Measurements from ENCODE around the gene SETD4. TPM values are rescaled to one million over a fixed set of nuclear protein-coding genes. Genes with fewer than 3 reads are reported as not detected.

Gene SETD4
- total and polyA plus RNA-seq, 2 of the 8 experiments (the other 6 are each of a cell fraction or from before 2014, with no cell fraction given) = 20.1 to 46.6 TPM

- 94% methylated on average over 11 of the region's 11 CpGs; no CpG with 5 or more reads in 1 of the 2 experiments for WGBS, 2 experiments (ENCODE audit: extremely low coverage in 1 of 2, insufficient coverage in 1 of 2, insufficient read length in 1 of 2, insufficient replicate concordance in 2 of 2, low coverage in 1 of 2, low lambda C conversion rate in 2 of 2, missing lambda C conversion rate in 1 of 2)
- no peak for FAIRE-seq
- no peak overlapping the region for H3K27ac ChIP-seq (ENCODE audit: low read depth, low read length)
- TF ChIP-seq JUND (IDR thresholded peaks at IDR 0.05; ENCODE audit: low read length) (no peak), USF2 (IDR thresholded peaks at IDR 0.05; ENCODE audit: low read length) (no peak), EGR1 (IDR thresholded peaks at IDR 0.05; ENCODE audit: borderline replicate concordance, low read depth, low read length) (no peak), KDM1A (IDR thresholded peaks at IDR 0.05; ENCODE audit: borderline replicate concordance, low read length) (no peak), CBX5 (IDR thresholded peaks at IDR 0.05; ENCODE audit: low read depth, low read length) (no peak), CBX8 (IDR thresholded peaks at IDR 0.05; ENCODE audit: borderline replicate concordance, low read depth, low read length) (no peak), CREB1 (IDR thresholded peaks at IDR 0.05) (no peak), MAX (IDR thresholded peaks at IDR 0.05) (no peak), CEBPB (IDR thresholded peaks at IDR 0.05; ENCODE audit: low read depth, low read length) (no peak), GABPA (IDR thresholded peaks at IDR 0.05; ENCODE audit: borderline replicate concordance, insufficient read depth, low read length) (no peak), CTBP2 (IDR thresholded peaks at IDR 0.05; ENCODE audit: borderline replicate concordance, insufficient read depth, insufficient read length, low read length) (no peak), ZNF274 (IDR thresholded peaks at IDR 0.05; ENCODE audit: borderline replicate concordance, extremely low read depth, low read length) (no peak), SIRT6 (IDR thresholded peaks at IDR 0.05; ENCODE audit: low read length) (no peak)
Measured at GRCh38 chr21:36021251-36021837, 39.0 kb downstream of the SETD4 start.

More at GRCh38 chr21:36021251-36021837, 39.0 kb downstream of the SETD4 start:
- H3K4me1 ChIP-seq (replicated peaks in 1 of 4; ENCODE audit: control insufficient read depth in 3 of 4, insufficient read depth in 4 of 4, low read length in 3 of 4) = no peaks in the 10 kb centered on the region
- no peak overlapping the region for H3K18ac ChIP-seq (ENCODE audit: extremely low read depth, low read length)
- H2BK15ac ChIP-seq (ENCODE audit: low read length) = no peak overlapping the region
- no peak overlapping the region for H4K8ac ChIP-seq (ENCODE audit: extremely low read depth, insufficient read depth, low read length)
- no peaks in the 10 kb centered on the region for H3K79me1 ChIP-seq (ENCODE audit: low read depth, low read length)
- H3K23ac ChIP-seq (ENCODE audit: insufficient read length) = no peak overlapping the region
- H2BK5ac ChIP-seq (ENCODE audit: low read depth, low read length) = no peak overlapping the region
- no peak overlapping the region for H3K4ac ChIP-seq (replicated peaks; ENCODE audit: insufficient read length, low read depth, low read length)
- H3K23me2 ChIP-seq (ENCODE audit: low read depth, low read length) = no peaks in the 10 kb centered on the region
- H3K36me3 ChIP-seq (ENCODE audit: control insufficient read depth in 2 of 4, insufficient read depth in 4 of 4, low read length in 3 of 4) = no peaks in the 10 kb centered on the region
- no peak overlapping the region for H3K4me3 ChIP-seq (ENCODE audit: extremely low read depth in 1 of 4, insufficient read depth in 2 of 4, low read depth in 3 of 4, low read length in 4 of 4)
- H2BK20ac ChIP-seq (ENCODE audit: low read length) = no peak overlapping the region
- no peak overlapping the region for H2BK12ac ChIP-seq (ENCODE audit: low read depth, low read length)
- H3K9ac ChIP-seq (replicated peaks in 1 of 4; ENCODE audit: extremely low read depth in 1 of 4, low read depth in 3 of 4, low read length in 3 of 4) = no peak overlapping the region
- H3K9me3 ChIP-seq (ENCODE audit: insufficient read depth in 2 of 2, low read depth in 1 of 2, low read length in 1 of 2) = peaks cover 0 to 4% of the 10 kb centered on the region in 2 experiments; a peak in 1 of 4 replicates
- no peak overlapping the region for H2AK5ac ChIP-seq (ENCODE audit: low read depth, low read length)
- DNase-seq (ENCODE audit: low read depth in 1 of 2, low spot score in 2 of 2) = no peak
- H2BK120ac ChIP-seq (replicated peaks; ENCODE audit: low read depth, low read length) = no peak overlapping the region
- no peak overlapping the region for H3K14ac ChIP-seq (ENCODE audit: insufficient read length)
- ChIA-PET CTCF (ENCODE audit: partially characterized antibody) (interaction anchor here (2.6 kb wide), 1 partner anchor 103 kb away, joined by 7 read pairs; no protein-coding TSS in a partner anchor), POLR2A (ENCODE audit: partially characterized antibody) (no interaction called here)
- no peak overlapping the region for H3K4me2 ChIP-seq (ENCODE audit: insufficient read depth in 1 of 2, low read depth in 2 of 2, low read length in 2 of 2)
- no peak overlapping the region for H2AFZ ChIP-seq (ENCODE audit: low read length)
- H4K91ac ChIP-seq (replicated peaks; ENCODE audit: insufficient read length, low read length) = no peak overlapping the region
- no peaks in the 10 kb centered on the region for H3K79me2 ChIP-seq (ENCODE audit: control insufficient read depth in 1 of 2, insufficient read depth in 2 of 2, low read length in 2 of 2)
- no peak overlapping the region for H3K56ac ChIP-seq (replicated peaks; ENCODE audit: insufficient read length, low read depth, low read length)
- H4K20me1 ChIP-seq (replicated peaks in 1 of 2; ENCODE audit: control insufficient read depth in 1 of 2, insufficient read depth in 2 of 2, low read length in 2 of 2) = no peaks in the 10 kb centered on the region
- no peaks in the 10 kb centered on the region for H3K27me3 ChIP-seq (replicated peaks in 1 of 4; ENCODE audit: control insufficient read depth in 3 of 4, extremely low read depth in 1 of 4, insufficient read depth in 3 of 4, low read length in 3 of 4)
- H4K5ac ChIP-seq (ENCODE audit: insufficient read length, low read depth, low read length) = no peak overlapping the region
